ENCODE measurements around the gene CNTNAP2. TPM values are rescaled to one million over a fixed set of nuclear protein-coding genes. Genes with fewer than 3 reads are reported as not detected.

The CNTNAP2 gene
- polyA plus RNA-seq, 1 experiment = not detected

GRCh38 chr7:147861058-147861716 is 1744.6 kb downstream of the CNTNAP2 start:
- POLR2A ChIA-PET = no interaction called here
- DNase-seq (ENCODE audit: low read depth) = no peak
- Histone ChIP-seq H3K27me3 (ENCODE audit: control insufficient read depth, insufficient read depth, low read length) (no peaks in the 10 kb centered on the region), H3K36me3 (ENCODE audit: control insufficient read depth, insufficient read depth, low read length) (no peaks in the 10 kb centered on the region), H3K4me3 (ENCODE audit: low read depth, low read length) (no peak overlapping the region)
- CTCF ChIA-PET = no interaction called here
- TF ChIP-seq, protein P1, sequence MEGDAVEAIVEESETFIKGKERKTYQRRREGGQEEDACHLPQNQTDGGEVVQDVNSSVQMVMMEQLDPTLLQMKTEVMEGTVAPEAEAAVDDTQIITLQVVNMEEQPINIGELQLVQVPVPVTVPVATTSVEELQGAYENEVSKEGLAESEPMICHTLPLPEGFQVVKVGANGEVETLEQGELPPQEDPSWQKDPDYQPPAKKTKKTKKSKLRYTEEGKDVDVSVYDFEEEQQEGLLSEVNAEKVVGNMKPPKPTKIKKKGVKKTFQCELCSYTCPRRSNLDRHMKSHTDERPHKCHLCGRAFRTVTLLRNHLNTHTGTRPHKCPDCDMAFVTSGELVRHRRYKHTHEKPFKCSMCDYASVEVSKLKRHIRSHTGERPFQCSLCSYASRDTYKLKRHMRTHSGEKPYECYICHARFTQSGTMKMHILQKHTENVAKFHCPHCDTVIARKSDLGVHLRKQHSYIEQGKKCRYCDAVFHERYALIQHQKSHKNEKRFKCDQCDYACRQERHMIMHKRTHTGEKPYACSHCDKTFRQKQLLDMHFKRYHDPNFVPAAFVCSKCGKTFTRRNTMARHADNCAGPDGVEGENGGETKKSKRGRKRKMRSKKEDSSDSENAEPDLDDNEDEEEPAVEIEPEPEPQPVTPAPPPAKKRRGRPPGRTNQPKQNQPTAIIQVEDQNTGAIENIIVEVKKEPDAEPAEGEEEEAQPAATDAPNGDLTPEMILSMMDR (IDR thresholded peaks at IDR 0.05; ENCODE audit: insufficient read depth, low read depth, low read length) = no peak

- TF ChIP-seq, protein P1 (IDR thresholded peaks at IDR 0.05; ENCODE audit: insufficient read depth, low read depth, low read length) = no peak
- CTCF ChIA-PET = no interaction called here
These were observed 1745.3 kb downstream of the CNTNAP2 start for GRCh38 chr7:147861945-147862344.

GRCh38 chr7:147869456-147869855 is 1752.9 kb downstream of the CNTNAP2 start:
- Histone ChIP-seq H3K4me3 (ENCODE audit: low read depth, low read length) (no peak overlapping the region), H3K27me3 (ENCODE audit: control insufficient read depth, insufficient read depth, low read length) (no peaks in the 10 kb centered on the region), H3K36me3 (ENCODE audit: control insufficient read depth, insufficient read depth, low read length) (no peaks in the 10 kb centered on the region)
- TF ChIP-seq, protein P1 (IDR thresholded peaks at IDR 0.05; ENCODE audit: insufficient read depth, low read depth, low read length) = no peak
- DNase-seq (ENCODE audit: low read depth) = no peak
- CTCF ChIA-PET = no interaction called here
- POLR2A ChIA-PET = no interaction called here

More at GRCh38 chr7:147861945-147862344, 1745.3 kb downstream of the CNTNAP2 start:
- POLR2A ChIA-PET = no interaction called here
- DNase-seq (ENCODE audit: low read depth) = no peak
- Histone ChIP-seq H3K4me3 (ENCODE audit: low read depth, low read length) (no peak overlapping the region), H3K27me3 (ENCODE audit: control insufficient read depth, insufficient read depth, low read length) (no peaks in the 10 kb centered on the region), H3K36me3 (ENCODE audit: control insufficient read depth, insufficient read depth, low read length) (no peaks in the 10 kb centered on the region)

DNA sequence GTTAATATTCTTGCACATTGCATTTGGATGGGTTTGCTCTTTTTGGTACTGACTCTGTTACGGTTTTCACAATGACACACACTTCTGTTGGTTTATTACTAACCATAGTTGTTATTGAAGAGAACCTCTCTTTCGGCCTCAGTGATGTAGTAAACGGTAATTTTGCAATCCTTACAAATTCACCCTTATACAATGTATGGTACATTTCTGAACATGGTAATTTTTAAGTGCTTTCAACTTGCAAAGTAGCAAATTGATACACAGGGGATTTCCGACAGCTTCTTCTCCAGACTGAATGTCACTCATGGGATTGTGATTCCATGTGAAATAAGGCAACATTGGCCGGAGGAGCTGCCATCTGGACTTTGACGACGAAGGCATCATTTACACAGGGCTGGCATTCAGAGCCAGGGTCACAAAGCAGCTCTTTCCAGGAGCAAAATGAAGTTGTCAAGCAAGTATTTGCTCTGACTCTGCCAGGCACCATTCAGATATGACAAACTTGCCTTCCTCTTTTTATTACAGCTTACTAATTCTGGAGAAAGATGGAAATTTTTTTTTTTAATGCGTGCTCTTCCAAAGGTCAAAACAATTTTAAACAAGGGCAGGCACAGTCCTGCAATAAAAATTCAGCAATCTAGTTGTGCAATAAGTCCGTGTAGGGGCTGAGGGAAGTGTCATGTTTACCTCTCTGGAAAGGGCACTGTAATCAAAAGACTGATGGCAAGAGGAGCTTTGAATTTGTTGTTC is 1762.5 kb downstream of the CNTNAP2 start:
- ChIA-PET CTCF (no interaction called here), POLR2A (no interaction called here)
- Histone ChIP-seq H3K36me3 (ENCODE audit: control insufficient read depth, insufficient read depth, low read length) (no peaks in the 10 kb centered on the region), H3K4me3 (ENCODE audit: low read depth, low read length) (no peak overlapping the region), H3K27me3 (ENCODE audit: control insufficient read depth, insufficient read depth, low read length) (no peaks in the 10 kb centered on the region)
- TF ChIP-seq, protein P1 (IDR thresholded peaks at IDR 0.05; ENCODE audit: insufficient read depth, low read depth, low read length) = no peak
- no peak for DNase-seq (ENCODE audit: low read depth)

- Histone ChIP-seq H3K4me3 (ENCODE audit: low read depth, low read length) (no peak overlapping the region), H3K36me3 (ENCODE audit: control insufficient read depth, insufficient read depth, low read length) (no peaks in the 10 kb centered on the region), H3K27me3 (ENCODE audit: control insufficient read depth, insufficient read depth, low read length) (no peaks in the 10 kb centered on the region)
- TF ChIP-seq, protein P1 (IDR thresholded peaks at IDR 0.05; ENCODE audit: insufficient read depth, low read depth, low read length) = no peak
- no peak for DNase-seq (ENCODE audit: low read depth)
- ChIA-PET POLR2A (no interaction called here), CTCF (no interaction called here)
These were observed 1769.3 kb downstream of the CNTNAP2 start for GRCh38 chr7:147885869-147886268.

Measured in BJ (cell line).